PFSK-1 (cell line): ENCODE measurements around the gene GFOD2.

Source experiments
- FOXP2 ChIP-seq: optimal IDR thresholded peaks from 2 replicates; pipeline ENCODE3; 2011; ENCODE audit warnings: borderline replicate concordance, control low read depth, inconsistent platforms; ENCODE audit not compliant: insufficient read depth; ENCODE audit errors: extremely low read length, extremely low read depth
- POLR2AphosphoS5 ChIP-seq: IDR thresholded peaks from 2 replicates; pipeline ENCODE4 v1.6.1; 2012; ENCODE audit warnings: low read depth, mild to moderate bottlenecking, control low read depth, low read length, moderate library complexity
- SIN3A ChIP-seq: IDR thresholded peaks from 2 replicates; pipeline ENCODE4 v1.6.1; 2012; ENCODE audit warnings: mild to moderate bottlenecking, low read length, moderate library complexity, borderline replicate concordance; ENCODE audit not compliant: insufficient read depth
- TAF1 ChIP-seq: IDR thresholded peaks from 2 replicates; pipeline ENCODE4 v1.6.1; 2012; ENCODE audit warnings: low read length, control low read depth, borderline replicate concordance; ENCODE audit not compliant: insufficient read depth
- TF ChIP-seq, protein P1 (sequence below), 2 experiments: IDR thresholded peaks; 2 replicates each; pipeline versions ENCODE4 v1.6.1 to v1.8.0; 2011 to 2012; ENCODE audit warnings: low read depth in 2 of 2, low read length in 2 of 2, control low read depth in 1 of 2, inconsistent platforms in 1 of 2, mild to moderate bottlenecking in 1 of 2, moderate library complexity in 1 of 2; ENCODE audit not compliant: insufficient read depth in 1 of 2

The GFOD2 gene

GRCh38 chr16:67699265-67699664, 19.9 kb downstream of the GFOD2 start:
- no peak for TF ChIP-seq SIN3A
- TF ChIP-seq, protein P1, sequence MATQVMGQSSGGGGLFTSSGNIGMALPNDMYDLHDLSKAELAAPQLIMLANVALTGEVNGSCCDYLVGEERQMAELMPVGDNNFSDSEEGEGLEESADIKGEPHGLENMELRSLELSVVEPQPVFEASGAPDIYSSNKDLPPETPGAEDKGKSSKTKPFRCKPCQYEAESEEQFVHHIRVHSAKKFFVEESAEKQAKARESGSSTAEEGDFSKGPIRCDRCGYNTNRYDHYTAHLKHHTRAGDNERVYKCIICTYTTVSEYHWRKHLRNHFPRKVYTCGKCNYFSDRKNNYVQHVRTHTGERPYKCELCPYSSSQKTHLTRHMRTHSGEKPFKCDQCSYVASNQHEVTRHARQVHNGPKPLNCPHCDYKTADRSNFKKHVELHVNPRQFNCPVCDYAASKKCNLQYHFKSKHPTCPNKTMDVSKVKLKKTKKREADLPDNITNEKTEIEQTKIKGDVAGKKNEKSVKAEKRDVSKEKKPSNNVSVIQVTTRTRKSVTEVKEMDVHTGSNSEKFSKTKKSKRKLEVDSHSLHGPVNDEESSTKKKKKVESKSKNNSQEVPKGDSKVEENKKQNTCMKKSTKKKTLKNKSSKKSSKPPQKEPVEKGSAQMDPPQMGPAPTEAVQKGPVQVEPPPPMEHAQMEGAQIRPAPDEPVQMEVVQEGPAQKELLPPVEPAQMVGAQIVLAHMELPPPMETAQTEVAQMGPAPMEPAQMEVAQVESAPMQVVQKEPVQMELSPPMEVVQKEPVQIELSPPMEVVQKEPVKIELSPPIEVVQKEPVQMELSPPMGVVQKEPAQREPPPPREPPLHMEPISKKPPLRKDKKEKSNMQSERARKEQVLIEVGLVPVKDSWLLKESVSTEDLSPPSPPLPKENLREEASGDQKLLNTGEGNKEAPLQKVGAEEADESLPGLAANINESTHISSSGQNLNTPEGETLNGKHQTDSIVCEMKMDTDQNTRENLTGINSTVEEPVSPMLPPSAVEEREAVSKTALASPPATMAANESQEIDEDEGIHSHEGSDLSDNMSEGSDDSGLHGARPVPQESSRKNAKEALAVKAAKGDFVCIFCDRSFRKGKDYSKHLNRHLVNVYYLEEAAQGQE (IDR thresholded peaks at IDR 0.05; ENCODE audit: insufficient read depth in 1 of 2, low read depth in 2 of 2, low read length in 2 of 2), result no peak
- no peak for TF ChIP-seq FOXP2
- no peak for TF ChIP-seq TAF1
- no peak for TF ChIP-seq POLR2AphosphoS5

DNA sequence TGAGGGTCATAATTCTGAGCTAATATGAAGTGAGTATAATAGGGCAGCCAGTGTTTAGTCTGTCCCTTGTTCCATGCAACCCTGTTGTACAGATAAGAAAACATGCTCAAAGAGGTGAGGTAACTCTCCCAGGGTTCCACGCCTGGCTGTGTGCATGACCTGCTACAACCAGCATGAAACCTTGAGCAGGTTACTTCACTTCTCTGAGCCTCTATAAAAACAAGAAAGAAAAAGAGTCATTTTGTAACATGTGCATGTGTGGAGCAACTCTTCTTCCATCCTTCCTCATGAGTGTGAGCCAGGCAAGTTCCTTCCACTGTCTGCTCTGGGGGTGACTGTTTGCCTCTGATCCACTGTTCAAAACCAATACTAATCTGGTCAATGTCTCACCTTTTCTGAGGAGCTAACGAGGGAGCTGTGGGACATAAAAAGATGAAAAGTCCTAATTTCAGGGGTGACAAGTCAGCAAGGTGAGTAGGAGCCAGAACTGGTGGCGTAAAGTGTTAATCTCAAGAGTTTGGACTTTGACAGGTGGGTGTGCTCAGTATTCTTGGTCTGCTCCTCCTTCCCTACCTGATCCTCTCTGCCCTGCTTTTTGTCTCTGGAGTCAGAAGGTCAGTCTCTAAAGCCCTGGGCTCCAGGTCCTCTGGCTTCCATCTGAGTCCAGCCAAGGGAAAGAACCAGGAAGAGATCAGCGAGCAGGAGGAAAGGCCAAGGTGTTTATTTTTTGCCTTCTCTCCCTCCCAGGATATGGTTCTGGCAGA, 21.5 kb downstream of the GFOD2 start:
- TF ChIP-seq TAF1 (no peak), FOXP2 (no peak), POLR2AphosphoS5 (no peak), SIN3A (no peak)
- TF ChIP-seq, protein P1 (IDR thresholded peaks at IDR 0.05; ENCODE audit: insufficient read depth in 1 of 2, low read depth in 2 of 2, low read length in 2 of 2), result no peak

DNA sequence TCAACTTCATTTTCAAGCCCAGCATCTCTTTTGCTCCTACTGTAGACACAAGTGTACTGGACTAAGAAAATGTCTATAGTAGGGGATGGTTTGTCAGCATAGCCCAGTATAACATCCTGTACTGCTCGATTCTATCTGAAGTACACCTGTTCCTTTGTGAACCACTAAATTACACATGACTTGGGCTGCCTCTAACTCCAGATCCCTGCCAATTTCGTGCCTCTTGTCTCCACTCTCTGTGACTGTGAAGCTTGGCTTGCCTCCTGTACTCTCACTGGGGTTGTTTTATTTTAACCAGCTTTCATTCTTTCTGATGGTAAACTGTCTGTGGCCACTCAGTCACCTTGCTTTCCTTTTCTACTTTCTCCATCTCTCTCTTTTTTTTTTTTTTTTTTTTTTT, 24.5 kb downstream of the GFOD2 start:
- TF ChIP-seq POLR2AphosphoS5 (no peak), TAF1 (no peak), FOXP2 (no peak), SIN3A (no peak)
- TF ChIP-seq, protein P1 (IDR thresholded peaks at IDR 0.05; ENCODE audit: insufficient read depth in 1 of 2, low read depth in 2 of 2, low read length in 2 of 2), result no peak

- TF ChIP-seq, protein P1 (IDR thresholded peaks at IDR 0.05; ENCODE audit: insufficient read depth in 1 of 2, low read depth in 2 of 2, low read length in 2 of 2), result no peak
- no peak for TF ChIP-seq SIN3A
- TF ChIP-seq POLR2AphosphoS5, result no peak
- no peak for TF ChIP-seq FOXP2
These were observed 33.6 kb downstream of the GFOD2 start for GRCh38 chr16:67685388-67686112.
